ENCODE results near the gene QRFP.

The QRFP gene

DNA sequence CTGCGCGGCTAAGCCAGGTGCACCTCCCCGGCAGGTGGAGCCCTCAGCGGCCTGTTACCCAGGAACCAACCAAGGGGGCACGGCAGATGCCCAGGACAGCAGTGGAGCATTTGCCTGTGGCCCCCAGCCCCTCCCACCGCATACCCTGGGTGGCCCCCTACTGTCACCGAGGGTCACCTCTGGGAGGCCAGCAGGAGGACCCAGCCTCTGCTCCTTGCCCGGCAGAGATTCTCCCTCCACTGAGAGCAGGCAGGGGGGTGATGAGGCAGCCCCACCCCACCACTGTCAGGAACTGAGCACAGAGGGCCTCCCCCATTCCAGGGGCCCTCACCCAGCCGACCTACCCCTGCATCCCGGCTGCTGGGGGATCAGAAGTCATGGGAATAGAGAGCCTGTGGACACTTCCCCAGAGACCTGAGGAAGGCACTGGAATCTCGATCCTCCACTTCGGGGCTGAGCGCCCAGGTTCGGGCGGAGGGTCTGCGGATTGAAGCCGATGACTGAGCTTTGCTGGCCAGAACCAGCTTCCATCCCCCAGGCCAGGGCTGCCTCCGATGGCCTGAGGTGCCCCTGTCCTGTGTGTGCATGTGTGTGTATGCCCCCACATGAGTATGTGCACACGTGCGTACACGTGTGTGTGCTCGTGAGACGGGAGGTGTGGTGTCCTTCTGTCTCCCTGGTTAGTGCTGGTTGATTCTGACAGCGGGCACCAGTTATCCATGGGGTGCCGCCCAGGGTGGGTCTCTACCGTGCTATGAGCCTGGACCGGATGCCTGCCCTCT lies at the start of gene QRFP:
TSS of gene QRFP (minus strand) at position 580 of the 782 bp plus-strand sequence. CDS start 2,974 bp downstream, outside the sequence.
- DNase-seq = no peak

- DNase-seq = no peak
Measured at GRCh38 chr9:130945173-130945572, 48.6 kb upstream of the QRFP start.

- no peak for DNase-seq
Measured at GRCh38 chr9:130944510-130945058, 48.0 kb upstream of the QRFP start.

- no peak for DNase-seq
Measured at GRCh38 chr9:130943777-130944176, 47.2 kb upstream of the QRFP start.

- no peak for DNase-seq
Measured at GRCh38 chr9:130943221-130943620, 46.6 kb upstream of the QRFP start.

- DNase-seq = no peak
Measured at GRCh38 chr9:130942679-130943078, 46.1 kb upstream of the QRFP start.

GRCh38 chr9:130942084-130942483 lies 45.5 kb upstream of the QRFP start:
- DNase-seq = no peak

GRCh38 chr9:130940693-130941576 lies 44.3 kb upstream of the QRFP start:
- DNase-seq = no peak

- no peak for DNase-seq
Measured at GRCh38 chr9:130940027-130940549, 43.5 kb upstream of the QRFP start.

DNA sequence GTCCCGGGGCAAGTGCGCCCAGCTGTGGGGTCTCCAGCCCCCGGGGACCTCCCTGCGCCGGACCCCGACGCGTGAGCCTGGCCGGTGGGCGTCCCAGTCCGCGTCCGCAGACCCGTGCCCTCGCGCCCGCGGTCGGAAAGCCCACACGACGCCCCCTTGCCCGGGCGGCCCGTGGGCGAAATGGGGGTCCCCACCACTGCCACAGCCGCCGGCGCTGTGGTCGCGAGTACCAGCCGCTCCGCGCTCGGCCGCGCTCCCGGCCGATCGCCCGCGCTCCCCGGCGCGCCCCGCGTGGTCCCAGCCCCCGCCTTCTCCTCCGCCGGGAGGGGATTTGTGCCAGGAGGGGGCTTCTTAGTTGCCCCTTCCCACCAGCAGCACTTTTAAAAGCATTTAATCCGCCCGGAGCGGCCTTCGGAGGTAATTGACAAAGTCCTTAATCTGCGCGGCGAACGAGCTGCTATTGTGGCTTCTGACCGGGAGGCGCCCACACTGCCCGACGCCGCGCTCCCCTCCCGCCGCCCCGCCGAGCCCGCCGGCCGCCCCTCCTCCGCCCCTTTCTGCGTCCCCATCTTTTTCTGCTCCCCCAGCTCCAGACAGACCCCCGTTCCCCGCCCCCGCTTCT lies 42.9 kb upstream of the QRFP start:
- DNase-seq = no peak

- DNase-seq = no peak
Measured at GRCh38 chr9:130938652-130939404, 42.2 kb upstream of the QRFP start, which contains the start of gene FIBCD1. Gene FIBCD1, minus strand, starts transcription at chr9:130939247. Its CDS starts 640 bp downstream, at chr9:130938607.

DNA sequence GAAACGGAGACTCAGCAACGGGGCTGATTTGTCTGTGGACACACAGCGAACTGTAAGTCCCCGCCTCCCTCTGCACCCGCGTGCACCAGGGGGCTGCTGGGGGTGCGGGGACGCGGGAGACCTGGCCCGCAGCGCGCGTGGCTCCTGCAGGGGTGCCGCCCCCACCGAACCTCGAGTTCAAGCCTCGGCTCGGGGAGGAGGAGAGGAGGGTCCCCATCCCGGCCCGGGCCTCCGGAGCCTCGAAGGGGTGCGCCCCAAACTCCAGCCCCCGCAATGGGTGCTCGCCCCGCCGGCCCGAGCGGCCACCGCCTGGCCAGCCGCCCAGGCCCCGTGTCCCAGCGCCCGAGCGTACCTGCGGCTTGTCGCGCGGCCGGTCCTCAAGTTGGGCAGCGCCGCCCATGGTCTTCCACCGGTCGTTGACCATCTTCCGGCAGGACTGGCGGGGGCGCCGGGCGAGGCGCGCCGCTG lies 41.6 kb upstream of the QRFP start:
- no peak for DNase-seq

GRCh38 chr9:130937146-130938076 lies 40.8 kb upstream of the QRFP start:
- no peak for DNase-seq

- no peak for DNase-seq
Measured at GRCh38 chr9:130936285-130937117, 39.9 kb upstream of the QRFP start.

- no peak for DNase-seq
Measured at GRCh38 chr9:130935648-130936271, 39.1 kb upstream of the QRFP start.

GRCh38 chr9:130934702-130935647 lies 38.4 kb upstream of the QRFP start:
- no peak for DNase-seq

DNA sequence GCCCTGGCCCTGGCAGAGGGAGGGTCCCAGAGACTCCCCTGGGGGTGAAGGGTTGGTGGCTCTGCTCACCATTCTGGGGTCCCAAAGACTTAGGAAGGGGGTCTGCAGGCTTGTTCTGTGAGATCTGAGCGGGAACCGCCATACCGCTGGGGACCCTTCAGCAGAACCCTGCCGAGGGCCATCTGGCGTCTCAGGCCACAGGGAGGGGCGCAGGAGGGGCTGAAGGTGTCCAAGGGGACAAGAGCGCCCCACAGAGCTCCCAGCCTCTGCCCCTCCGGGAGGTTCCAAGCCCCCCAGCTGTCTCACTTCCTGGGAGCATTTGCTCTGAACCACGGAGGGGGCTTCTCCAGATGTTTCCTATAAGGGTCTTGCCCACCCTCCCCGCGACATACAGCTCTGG lies 37.6 kb upstream of the QRFP start:
- no peak for DNase-seq

Measured in SHP77 treated with DMSO at 0.1 percent for 48 hours (cell line).